Stimulated activated CD4-positive, alpha-beta T cell treated with anti-CD3 and anti-CD28 coated beads, Interleukin-2, amount 100 ng/mL, for 24 hours (primary cell): Measurements from ENCODE around the gene PCBP3.
"Not testable (repeated sequence)": the region's sequence is repeated elsewhere in the genome, so short reads cannot be mapped to it uniquely, and the experiment has no call there.

ENCODE experiments used
- DNase-seq, 2 donors: peaks; one replicate each; pipeline ENCODE4 v3.0.0-alpha.2; 2020

PCBP3 gene

DNA sequence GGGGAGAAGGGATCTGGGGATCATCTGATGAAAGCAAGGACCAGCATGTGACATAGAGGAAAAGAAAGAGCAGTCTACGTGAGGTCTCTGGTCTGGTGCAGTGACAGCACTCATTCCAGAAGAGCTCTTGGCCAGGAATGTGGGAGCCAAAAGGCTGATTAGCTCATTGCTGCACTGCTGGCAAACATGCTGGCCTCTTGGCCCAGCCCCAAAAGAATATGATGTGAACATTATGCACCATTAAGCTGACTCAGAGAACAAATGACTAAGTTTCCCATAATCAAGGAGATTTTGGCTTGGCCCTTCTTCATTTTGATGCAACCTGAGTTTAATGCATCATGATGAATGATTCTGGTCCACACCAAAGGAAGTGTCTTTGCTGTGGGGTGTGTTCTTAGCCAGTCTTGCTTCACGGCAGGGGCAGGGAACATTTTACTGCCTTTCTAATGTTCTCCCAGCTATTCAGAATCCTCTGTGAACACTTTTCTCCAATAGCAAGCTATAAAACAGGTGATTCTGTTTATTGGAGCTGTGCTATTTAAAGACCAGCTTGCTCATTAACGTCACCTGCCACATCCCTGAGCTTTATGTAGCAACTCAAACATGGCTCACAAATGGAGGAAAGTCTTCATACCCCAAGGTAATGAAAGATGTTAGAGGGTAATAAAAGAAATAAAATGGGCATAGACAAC is 55.1 kb downstream of the PCBP3 start:
- peak in 1 of 2 donors; percentile 20 for DNase-seq

DNA sequence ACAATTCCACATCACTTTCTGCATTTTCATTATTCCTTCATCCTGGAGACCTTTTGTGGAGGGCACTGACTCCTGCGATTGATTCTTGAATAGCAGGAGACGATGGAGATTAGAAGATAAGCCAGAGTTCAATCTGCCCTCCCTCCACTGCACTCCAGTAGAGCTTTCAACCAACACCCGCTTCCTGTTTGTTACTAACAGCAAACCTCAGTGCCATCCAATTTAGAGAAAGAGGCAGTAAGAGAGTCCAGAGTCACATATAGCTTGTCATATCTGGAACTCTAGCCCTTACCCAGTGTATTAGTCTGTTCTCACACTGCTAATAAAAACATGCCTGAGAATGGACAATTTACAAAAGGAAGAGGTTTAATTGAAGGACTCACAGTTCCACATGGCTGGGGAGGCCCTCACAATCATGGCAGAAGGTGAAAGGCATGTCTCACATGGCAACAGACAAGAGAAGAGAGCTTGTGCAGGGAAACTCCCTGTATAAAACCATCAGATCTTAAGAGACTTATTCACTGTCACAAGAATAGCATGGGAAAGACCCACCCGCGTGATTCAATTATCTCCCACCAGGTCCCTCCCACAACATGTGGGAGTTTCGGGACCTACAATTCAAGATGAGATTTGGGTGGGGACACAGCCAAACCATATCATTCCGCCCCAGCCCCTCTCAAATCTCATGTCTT is 55.9 kb downstream of the PCBP3 start:
- DNase-seq, result no peak

DNA sequence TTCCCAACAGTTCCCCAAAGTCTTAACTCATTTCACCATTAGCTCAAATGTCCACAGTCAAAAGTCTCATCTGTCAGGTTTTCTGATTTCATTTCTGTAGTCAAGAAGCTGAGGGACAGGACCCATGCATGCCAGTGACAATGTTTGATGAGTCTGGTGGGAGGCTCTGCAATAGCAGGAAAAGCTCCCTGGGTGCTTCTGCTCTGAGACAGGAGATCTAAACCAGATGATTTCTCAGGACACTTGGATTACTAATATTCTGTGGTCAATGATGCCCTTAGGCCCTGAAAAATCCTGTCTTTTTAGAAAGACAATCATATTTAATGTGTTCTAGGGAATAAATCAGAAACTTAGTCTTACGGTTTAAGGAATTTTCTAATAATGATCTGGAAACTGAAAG is 56.4 kb downstream of the PCBP3 start:
- no peak for DNase-seq

DNA sequence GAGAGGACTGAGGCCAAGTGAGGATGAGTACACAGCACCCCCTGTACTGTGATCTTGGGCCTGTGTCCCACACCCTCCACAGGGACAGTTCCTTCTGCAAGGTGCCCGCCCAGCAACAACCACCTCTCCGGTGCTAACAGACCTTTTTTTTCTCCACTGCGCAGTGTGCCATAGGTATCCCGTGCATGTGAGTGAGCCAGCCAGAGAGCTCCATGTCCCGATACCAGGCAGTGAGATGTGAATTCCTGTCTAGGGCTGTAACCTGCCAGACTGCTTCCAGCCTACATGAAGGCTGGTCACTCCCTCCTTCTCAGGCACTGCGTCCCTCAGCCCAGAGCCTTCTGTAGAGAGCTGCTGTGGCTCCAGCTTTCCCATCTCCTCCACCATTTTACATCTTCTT is 56.9 kb downstream of the PCBP3 start:
- DNase-seq, result no peak

DNA sequence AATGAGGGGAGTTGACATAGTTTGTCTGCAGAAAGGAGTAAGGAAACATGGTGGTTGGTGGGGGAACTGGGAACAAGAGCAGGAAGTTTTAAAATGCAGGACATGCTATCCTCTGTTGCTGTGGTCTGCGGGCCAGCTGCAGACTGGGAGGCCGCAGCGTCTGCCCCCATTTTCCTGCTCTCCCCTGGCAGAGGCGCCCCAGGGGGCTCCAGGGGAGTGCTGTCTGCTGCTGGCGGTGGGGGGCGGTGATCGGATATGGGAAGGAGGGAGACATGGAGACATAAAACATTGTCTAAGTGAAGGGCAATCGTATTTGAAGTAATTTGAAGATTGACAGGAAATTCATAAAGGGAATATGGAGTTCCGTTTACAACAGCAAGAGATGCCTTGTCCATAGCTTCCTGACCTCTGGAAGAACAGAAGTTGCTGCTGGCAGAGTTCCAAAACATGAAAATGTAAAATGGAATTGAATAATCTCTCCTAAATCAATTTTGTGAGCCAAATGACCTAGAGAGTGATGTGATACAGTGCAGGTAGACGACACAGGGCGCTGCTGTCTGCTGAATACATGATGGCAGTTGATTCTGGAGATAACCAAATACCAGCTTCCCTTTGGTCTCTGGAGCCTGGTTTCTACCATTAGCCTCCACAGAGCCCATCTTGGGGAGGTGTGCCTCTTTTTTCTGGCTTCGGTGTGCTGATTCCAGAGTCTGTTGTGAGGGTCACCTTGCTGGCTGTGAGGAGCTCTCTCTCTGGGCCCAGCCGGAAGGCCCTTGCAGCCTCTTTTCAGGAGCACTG is 61.0 kb downstream of the PCBP3 start:
- DNase-seq, result no peak

DNA sequence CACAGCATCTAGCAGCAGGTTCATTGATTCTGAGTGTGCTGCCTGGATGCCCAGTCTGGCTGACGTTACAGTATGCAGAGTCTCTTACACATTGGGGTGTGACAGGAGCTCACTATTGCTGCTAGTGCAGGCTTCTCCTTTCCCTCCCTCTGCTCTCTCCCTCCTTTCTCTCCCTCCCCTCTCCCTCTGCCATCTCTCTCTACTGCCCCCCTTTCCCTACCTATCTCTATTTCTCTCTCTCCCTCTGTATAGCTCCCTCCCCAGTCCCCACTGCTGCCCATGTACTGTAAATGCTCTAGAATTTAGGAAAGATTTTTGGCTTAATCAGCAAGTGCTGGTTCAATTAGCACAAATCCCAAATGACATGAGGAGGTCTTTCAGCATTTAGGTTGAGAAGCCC is 62.8 kb downstream of the PCBP3 start:
- no peak for DNase-seq

DNA sequence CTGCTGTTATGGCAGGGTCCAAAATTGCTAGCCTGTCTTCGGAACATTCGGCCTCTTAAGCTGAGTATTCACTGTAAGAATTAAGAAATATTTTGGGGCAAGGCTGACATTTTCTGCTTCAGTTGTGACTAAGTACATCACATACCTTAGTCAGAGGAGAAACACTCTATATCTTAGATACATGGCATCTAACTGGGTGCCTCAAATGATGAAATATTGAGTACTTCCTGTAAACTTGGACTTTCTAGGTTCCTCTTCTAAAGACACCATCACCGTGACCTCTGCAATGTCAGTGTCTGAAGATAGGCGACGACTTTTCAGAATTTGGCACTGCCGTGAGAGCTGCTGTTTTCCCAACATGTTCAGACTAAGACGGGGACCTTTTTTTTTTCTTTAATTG is 65.6 kb downstream of the PCBP3 start:
- DNase-seq, result no peak

DNA sequence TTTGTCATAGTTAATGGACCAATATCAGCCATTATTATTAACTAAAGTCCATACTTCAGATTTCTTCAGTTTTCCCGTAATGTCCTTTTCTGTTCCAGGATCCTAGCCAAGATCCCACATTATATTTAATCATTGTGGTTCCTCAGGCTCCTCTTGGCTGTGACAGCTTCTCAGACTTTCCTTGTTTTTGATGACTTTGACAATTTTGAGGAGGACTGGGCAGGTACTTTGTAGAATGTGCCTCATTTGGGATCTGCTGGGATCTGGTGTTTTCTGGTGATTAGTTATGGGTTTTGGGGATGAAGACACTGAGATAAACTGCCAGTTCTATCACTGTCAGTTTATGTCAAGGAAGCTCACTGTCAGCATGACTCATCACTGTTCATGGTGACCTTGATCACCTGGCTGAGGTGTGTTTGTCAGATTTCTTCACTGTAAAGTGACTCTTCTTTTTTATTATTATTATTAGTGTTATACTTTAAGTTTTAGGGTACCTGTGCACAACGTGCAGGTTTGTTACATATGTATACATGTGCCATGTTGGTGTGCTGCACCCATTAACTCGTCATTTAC is 66.3 kb downstream of the PCBP3 start:
- no peak for DNase-seq

DNA sequence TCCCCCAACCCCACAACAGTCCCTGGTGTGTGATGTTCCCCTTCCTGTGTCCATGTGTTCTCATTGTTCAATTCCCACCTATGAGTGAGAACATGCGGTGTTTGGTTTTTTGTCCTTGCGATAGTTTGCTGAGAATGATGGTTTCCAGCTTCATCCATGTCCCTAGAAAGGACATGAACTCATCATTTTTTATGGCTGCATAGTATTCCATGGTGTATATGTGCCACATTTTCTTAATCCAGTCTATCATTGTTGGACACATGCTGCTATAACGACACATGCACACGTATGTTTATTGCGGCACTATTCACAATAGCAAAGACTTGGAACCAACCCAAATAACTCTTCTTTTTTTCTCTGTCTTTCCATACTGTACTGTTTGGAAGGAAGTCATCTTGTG is 66.8 kb downstream of the PCBP3 start:
- DNase-seq, result not testable (repeated sequence)

DNA sequence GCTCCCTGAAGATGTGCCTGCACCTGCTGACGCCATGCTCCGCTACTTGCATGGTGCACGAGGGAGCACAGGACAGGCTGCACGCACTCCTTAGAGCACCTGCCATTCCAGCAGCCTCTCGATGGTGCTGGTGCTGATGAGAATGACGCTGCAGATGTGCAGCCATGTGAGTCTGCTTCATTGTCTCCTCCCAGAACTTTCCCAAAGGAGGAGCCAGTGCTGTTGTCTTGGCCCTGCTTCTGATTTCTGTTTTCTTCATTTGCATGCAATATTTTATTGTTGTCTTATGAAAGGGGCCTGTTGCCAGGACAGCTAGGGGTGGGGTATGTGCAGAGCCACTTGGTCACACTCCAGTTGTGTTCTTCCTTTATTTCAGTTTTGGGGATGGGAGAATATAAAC is 70.1 kb downstream of the PCBP3 start:
- no peak for DNase-seq

DNA sequence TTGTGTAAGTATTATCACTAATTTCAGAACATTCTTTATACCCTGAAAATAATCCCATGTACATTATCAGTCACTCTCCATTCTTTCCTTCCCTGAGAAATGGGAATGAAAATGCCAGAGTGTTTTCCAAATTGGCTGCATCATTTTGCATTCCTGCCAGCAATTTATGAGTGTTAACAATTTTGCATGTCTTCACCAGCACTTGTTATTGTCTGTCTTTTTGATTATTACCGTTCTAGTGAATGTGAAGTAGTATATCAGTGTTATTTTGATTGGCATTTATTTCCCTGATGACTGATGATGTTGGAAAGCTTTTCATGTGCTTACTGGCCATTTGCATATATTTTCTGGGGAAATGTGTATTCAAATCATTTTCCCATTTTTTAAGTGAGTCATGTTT is 71.9 kb downstream of the PCBP3 start:
- DNase-seq, result no peak

DNA sequence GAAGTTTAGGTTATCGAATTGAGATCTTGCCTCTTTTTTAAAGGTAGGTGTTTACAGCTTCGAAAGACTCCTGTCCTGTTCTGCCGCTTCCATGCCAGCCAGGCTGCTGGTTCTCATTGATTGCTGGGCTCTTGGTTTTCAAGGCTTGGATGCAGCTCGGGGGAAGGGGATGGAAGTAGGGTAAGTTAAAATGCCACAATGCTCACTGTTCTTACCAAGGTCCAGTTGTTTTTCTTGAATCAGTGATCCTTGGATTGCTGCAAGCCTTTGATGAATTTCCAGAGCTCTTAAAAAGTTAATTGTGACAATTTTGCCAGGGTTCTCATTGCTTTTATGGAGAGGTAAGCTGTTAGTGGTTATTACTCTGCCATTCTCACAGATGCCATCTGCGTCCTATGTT is 74.9 kb downstream of the PCBP3 start:
- DNase-seq, result no peak

DNA sequence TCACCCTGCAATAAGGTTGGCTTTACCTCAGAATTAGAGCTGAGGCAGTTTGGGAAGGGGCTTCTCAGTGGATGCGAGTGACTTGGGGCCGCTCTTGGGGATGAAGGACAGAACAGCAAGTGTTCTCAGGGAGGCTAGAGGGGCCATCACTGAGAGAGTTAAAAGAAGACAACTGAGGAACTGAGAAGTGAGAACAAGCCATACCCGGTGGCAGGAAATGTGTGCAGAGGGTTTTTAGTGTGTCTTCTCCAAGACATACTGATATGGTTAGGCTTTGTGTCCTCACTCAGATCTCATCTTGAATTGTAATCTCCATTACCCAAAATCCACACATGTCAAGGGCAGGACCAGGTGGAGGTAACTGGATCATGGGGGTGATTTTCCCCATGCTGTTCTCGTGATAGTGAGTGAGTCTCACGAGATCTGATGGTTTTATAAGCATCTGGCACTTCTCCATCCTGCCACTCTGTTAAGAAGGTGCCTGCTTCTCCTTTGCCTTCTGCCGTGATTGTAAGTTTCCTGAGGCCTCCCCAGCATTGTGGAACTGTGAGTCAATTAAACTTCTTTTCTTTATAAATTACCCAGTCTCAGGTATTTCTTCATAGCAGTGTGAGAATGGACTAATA is 75.8 kb downstream of the PCBP3 start:
- DNase-seq, result no peak

DNA sequence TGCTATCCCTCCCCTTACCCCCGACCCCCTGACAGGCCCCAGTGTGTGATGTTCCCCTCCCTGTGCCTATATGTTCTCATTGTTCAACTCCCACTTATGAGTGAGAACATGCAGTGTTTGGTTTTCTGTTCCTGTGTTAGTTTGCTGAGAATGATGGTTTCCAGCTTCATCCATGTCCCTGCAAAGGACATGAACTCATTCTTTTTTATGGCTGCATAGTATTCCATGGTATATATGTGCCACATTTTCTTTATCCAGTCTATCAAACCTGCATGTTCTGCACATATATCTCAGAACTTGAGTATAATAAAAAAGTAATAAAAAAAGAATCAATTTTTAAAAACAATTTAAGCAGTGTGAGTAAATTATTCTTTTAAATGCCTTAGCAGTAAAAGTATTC is 76.7 kb downstream of the PCBP3 start:
- DNase-seq, result not testable (repeated sequence)

DNA sequence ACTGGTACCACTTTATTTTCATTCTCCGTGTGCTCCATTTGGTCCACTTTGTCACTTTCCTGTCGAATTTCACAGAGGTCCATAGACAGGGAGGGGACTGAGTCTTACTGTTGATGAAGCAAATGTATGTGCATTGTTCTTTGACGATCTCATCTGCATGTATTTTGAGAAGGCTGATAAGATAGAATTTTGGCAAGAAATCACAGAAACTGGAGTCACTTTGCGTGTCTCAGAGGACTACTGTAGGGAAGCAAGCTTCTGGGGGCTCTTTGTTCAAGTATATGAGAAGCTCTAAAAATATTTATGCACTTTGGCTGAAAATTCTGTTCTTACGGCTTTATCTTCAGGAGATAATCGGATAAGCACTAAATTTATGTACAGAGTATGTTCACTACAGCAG is 78.1 kb downstream of the PCBP3 start:
- no peak for DNase-seq

DNA sequence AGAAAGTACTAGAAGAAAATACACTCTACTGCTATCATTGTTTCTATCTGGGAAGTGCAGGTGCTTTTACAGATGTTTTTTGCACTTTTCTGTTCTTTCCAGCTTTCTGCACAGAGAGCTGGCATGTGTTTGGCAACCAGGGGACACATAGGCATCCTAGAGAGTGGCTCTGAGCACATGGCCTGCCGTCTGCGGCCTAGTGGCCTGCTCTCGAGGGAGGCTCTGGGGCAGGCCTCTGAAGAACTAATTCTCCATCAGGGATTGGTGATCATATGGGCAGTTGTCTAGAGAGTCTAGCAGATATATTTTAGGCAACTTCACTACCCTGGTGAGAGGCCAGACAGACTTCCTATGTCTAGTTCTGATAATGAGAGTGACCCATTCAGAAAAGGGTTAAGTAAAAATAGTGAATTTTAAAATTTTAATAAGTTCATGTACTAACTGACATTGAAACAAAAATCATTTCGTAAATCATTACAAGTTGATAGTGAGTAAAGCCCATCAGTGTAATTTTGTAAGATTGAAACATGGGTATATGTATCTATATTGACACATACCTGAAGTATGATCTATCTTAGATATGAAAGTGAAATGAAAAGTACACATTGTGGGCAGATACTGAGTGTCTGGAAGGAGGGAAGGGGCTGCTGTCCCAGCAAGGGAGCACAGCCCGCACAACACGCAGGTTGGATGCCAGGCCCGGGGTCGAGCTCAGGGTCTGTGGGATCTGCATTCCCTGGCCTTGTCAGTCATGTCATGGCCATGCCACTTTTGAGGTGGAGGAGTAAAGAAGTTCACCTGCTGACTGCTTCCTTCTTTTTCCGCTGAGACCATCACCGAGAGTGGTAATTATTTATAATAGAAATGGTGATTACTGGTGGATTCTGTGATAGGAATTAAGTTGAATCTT is 79.8 kb downstream of the PCBP3 start:
- DNase-seq, result no peak

DNA sequence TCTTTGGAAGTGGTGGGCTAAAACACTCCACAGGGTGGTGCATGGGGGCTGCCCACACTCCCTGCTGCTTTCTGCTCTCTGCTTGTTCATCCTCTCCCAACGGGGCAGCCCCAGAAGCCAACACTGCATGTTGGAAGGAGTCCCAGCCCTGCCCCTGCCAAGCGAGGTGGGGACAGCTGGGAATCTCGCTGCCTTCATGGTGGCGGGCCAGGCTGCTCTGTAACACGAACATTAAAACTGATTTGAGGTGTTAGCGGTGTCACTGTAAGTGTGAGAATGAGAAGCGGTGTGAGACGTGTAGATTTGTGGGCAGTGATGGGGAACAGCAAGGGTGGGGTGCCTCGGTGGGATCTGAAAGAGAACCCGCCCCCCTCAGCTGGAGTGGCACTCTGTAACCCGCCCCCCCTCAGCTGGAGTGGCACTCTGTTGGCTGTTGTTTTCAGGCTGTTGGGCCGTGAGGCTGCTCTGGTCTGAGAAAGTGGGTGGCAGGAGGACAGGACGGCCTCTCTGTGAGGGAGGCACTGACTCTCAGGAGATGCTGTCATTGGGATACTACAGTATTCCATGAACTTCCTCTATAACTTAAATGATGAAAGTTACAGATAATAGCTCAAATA is 80.9 kb downstream of the PCBP3 start:
- DNase-seq, result no peak

DNA sequence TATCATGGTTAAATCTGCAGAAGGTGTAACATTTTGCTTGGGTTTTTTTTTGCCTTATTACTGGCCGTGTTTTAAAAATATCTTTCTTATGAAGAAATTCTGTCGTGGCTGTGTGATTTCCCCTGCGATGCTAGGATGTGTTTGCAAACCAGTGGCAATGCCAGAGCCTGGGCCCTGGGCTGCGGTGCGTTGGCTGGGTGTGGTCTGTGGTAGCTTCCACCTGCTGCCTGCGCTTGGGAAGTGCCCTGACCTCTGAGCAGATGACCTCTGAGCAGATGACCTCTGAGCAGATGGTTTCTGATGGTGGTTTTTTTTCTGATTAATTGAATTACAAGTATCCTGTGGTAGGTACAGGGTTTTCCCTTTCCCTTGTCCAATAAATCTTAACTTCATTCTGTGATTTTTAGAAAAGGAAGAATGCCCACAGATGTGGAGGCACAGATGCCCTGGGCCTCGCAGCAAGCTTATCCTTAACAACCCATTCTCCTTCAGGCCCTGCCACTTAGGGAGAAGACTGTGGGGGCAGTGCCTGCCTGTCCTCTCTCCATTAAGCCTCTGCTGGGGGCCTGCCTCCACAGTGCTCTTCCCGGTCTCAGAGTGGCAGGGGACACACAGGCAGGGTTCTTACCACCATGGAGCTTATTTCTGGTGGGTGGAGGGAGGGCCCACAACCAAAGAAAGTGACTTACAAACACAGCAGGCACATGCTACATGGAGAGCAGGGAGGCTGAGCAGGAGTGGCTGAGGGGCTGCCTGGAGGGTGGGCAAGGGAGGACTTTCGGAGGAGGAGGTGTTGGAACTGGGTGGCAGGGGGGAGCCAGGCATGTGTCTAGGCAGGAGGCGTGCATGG is 81.7 kb downstream of the PCBP3 start:
- DNase-seq, result no peak

DNA sequence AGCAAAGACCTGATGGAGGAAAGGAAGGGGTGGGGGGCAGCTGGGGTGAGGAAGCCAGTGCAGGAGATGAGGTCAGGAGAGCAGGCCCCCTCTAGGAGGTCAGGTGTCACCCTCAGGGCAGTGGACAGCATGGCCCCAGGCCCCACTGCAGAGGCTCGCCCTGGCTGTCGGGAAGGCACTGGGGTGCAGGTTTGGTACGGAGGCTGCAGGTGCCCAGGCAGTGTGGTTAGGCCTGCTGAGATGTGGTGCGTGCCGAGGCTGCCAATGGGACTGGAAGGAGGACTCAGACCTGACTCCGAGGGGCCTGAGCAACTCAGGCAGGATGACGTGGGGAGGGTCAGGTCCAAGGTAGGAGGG is 82.3 kb downstream of the PCBP3 start:
- DNase-seq, result no peak

DNA sequence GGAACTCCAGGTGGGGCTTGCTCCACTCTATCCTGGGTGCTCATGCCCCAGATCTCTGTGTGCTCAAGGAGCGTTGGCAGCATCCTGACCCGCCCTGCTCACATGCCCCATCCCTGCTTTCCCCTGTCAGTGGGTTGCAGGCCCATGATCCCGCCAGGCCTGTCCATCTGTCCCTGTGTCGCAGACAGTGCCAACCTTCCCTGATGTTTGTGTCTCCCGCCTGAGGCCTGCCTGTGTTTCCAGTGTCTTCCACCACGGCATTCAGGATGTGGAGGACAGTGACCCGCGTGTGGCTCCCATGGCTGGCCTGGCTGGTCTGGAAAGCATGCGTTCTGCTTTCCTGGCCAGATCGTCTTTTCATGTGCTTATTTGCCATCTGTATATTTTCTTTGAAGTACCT is 82.9 kb downstream of the PCBP3 start:
- DNase-seq, result no peak

DNA sequence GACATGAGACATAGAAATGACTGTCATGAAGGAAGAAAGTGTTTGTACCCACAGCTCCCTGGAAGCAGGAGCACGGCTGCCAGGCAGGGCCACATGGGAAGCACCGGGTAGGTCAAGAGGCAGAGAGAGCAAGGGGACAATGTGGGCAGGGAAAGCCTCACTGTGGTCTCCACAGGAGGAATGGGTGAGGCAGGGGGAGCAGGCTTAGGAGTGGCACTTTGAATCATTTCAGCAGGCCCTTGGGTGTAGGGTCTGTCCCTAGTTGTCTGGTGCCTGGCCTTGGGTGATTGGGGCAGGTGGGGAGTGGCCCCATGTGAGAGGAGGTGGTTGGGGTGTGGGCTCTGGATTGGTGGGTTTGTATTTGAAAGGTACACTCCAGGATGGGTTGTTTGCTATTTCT is 83.9 kb downstream of the PCBP3 start:
- no peak for DNase-seq
